Left lung (tissue), 10 donors: ENCODE data around the gene KIF26A. TPM values are rescaled to one million over a fixed set of nuclear protein-coding genes. Genes with fewer than 3 reads are reported as not detected.

Experiments
- ATAC-seq: fragments of 200-7000 bp; cut with Tn5 transposase; one replicate; pipeline ENCODE4 v1.9.1; 2020; ENCODE audit warnings: moderate library complexity
- DNase-seq, 4 donors: peaks; one replicate each; pipeline ENCODE4 v3.0.0-alpha.2; 2013 to 2020
- H3K27ac ChIP-seq, 2 donors: fragments of 200-600 bp; sonication (generic) in 1 of 2; one replicate each; pipeline versions ENCODE4 v1.5.0 to v1.8.0; 2020 to 2021
- H3K27me3 ChIP-seq, 2 donors: fragments of 200-600 bp; sonication (generic) in 1 of 2; one replicate each; pipeline versions ENCODE4 v1.5.0 to v1.8.0; 2020 to 2021
- H3K36me3 ChIP-seq, 2 donors: fragments of 200-600 bp; sonication (generic) in 1 of 2; one replicate each; pipeline versions ENCODE4 v1.5.0 to v1.8.0; 2020 to 2021
- H3K4me1 ChIP-seq, 2 donors: fragments of 200-600 bp; one replicate each; pipeline ENCODE4 v1.8.0; 2021
- H3K4me3 ChIP-seq, 2 donors: fragments of 200-600 bp; sonication (generic) in 1 of 2; one replicate each; pipeline versions ENCODE4 v1.5.0 to v1.8.0; 2020 to 2021; ENCODE audit warnings: mild to moderate bottlenecking in 1 of 2
- H3K9me3 ChIP-seq, 2 donors: fragments of 200-600 bp; sonication (generic) in 1 of 2; one replicate each; pipeline versions ENCODE4 v1.5.0 to v1.8.0; 2020 to 2021
- CTCF ChIP-seq, 2 donors: fragments of 200-600 bp; sonication (generic) in 1 of 2; IDR thresholded peaks; one replicate each; pipeline versions ENCODE4 v1.5.0 to v1.8.0; 2021; ENCODE audit warnings: antibody characterized with exemption in 2 of 2
- intact Hi-C, 2 donors: fragments of 100-400 bp; cut with DNase I; formaldehyde crosslinking; loops; one replicate each; pipeline versions ENCODE4 v1.11.2 to v1.14.2; 2022
- polyA plus RNA-seq, 6 donors: library from polyadenylated mRNA; unstranded; fragments of 120-200 nt; gene quantifications; one replicate each; pipeline ENCODE4 v1.2.1, GENCODE V29; 2013; ENCODE audit not compliant: insufficient read length in 6 of 6
- total RNA-seq, 2 donors: library from RNA; stranded (reverse); fragmentation: NEBNext Ultra II Directional; extraction: Animal tissue kit (Norgen Biotek cat#: 25700); gene quantifications; one replicate each; pipeline ENCODE4 v1.2.1, GENCODE V29; 2021
- donor health status: DM: no; HTN: yes; CAD: no.
- donor health status: DM: no; HTN: no; CAD: no.

KIF26A gene
- total and polyA plus RNA-seq, 8 donors, result 4.5 to 25.5 (median 14.4) TPM

- H3K9me3 ChIP-seq, result no peaks in the 10 kb centered on the region
- peaks cover 0 to 7% of the 10 kb centered on the region in 2 donors for H3K36me3 ChIP-seq
- intact Hi-C loops, result no loop called here
- peaks cover 0 to 12% of the 10 kb centered on the region in 2 donors for H3K27me3 ChIP-seq
- ATAC-seq (no peak), DNase-seq (peak in 2 of 4 donors; percentile 48 to 62)
- H3K27ac ChIP-seq, result no peak overlapping the region
- H3K4me3 ChIP-seq, result no peak overlapping the region
- no peaks in the 10 kb centered on the region for H3K4me1 ChIP-seq
- no peak for TF ChIP-seq CTCF (IDR thresholded peaks at IDR 0.05)
These were observed 42.3 kb downstream of the KIF26A start for GRCh38 chr14:104180561-104181165.

GRCh38 chr14:104181761-104182530, 43.6 kb downstream of the KIF26A start:
- peaks cover 0 to 12% of the 10 kb centered on the region in 2 donors for H3K27me3 ChIP-seq
- no peaks in the 10 kb centered on the region for H3K36me3 ChIP-seq
- intact Hi-C loops, result no loop called here
- H3K27ac ChIP-seq, result no peak overlapping the region
- H3K4me3 ChIP-seq, result no peak overlapping the region
- no peaks in the 10 kb centered on the region for H3K9me3 ChIP-seq
- no peak for ATAC-seq
- H3K4me1 ChIP-seq, result no peaks in the 10 kb centered on the region
- no peak for TF ChIP-seq CTCF (IDR thresholded peaks at IDR 0.05)
- peak in 1 of 4 donors; percentile 68 for DNase-seq

GRCh38 chr14:104182857-104183425, 44.6 kb downstream of the KIF26A start:
- ATAC-seq (no peak), DNase-seq (peak in 1 of 4 donors; percentile 70)
- H3K27me3 ChIP-seq, result peaks cover 0 to 15% of the 10 kb centered on the region in 2 donors
- no peaks in the 10 kb centered on the region for H3K9me3 ChIP-seq
- intact Hi-C loops, result no loop called here
- no peaks in the 10 kb centered on the region for H3K36me3 ChIP-seq
- H3K4me3 ChIP-seq, result no peak overlapping the region
- no peaks in the 10 kb centered on the region for H3K4me1 ChIP-seq
- no peak overlapping the region for H3K27ac ChIP-seq
- TF ChIP-seq CTCF (IDR thresholded peaks at IDR 0.05), result no peak

GRCh38 chr14:104183796-104184195, 45.4 kb downstream of the KIF26A start:
- Histone ChIP-seq H3K27ac (no peak overlapping the region), H3K4me1 (no peaks in the 10 kb centered on the region), H3K36me3 (no peaks in the 10 kb centered on the region), H3K4me3 (no peak overlapping the region), H3K27me3 (peaks cover 0 to 13% of the 10 kb centered on the region in 2 donors), H3K9me3 (no peaks in the 10 kb centered on the region)
- ATAC-seq (no peak), DNase-seq (peak in 1 of 4 donors; percentile 68)
- intact Hi-C loops, result no loop called here
- TF ChIP-seq CTCF (IDR thresholded peaks at IDR 0.05), result no peak

- intact Hi-C loops, result no loop called here
- H3K36me3 ChIP-seq, result no peaks in the 10 kb centered on the region
- peak overlapping the region in 1 of 2 donors; percentile 62 for H3K27ac ChIP-seq
- ATAC-seq, result no peak
- H3K4me1 ChIP-seq, result no peaks in the 10 kb centered on the region
- H3K9me3 ChIP-seq, result no peaks in the 10 kb centered on the region
- no peak overlapping the region for H3K4me3 ChIP-seq
- TF ChIP-seq CTCF (IDR thresholded peaks at IDR 0.05), result no peak
- peaks cover 0 to 6% of the 10 kb centered on the region in 2 donors for H3K27me3 ChIP-seq
- peak in 1 of 4 donors; percentile 66 for DNase-seq
These were observed 46.1 kb downstream of the KIF26A start for GRCh38 chr14:104184506-104184905.
